GM10266 (cell line): Measurements from ENCODE around the gene CNTNAP2.

Experiments used
- DNase-seq: peaks from one replicate; pipeline ENCODE4 v3.0.0; 2012; ENCODE audit errors: extremely low spot score
- CTCF ChIP-seq: IDR thresholded peaks from 2 replicates; pipeline ENCODE4 v1.5.1; 2012; ENCODE audit warnings: mild to moderate bottlenecking, low read depth; ENCODE audit not compliant: control insufficient read depth, insufficient read depth; ENCODE audit errors: missing control alignments

CNTNAP2 gene

GRCh38 chr7:148394582-148394981 is 2278.0 kb downstream of the CNTNAP2 start:
- no peak for DNase-seq
- TF ChIP-seq CTCF = no peak

GRCh38 chr7:148395352-148395811 is 2278.8 kb downstream of the CNTNAP2 start:
- TF ChIP-seq CTCF = no peak
- DNase-seq = no peak

- DNase-seq = no peak
- no peak for TF ChIP-seq CTCF
Measured at GRCh38 chr7:148395990-148396716, 2279.6 kb downstream of the CNTNAP2 start.

- TF ChIP-seq CTCF = no peak
- no peak for DNase-seq
Measured at GRCh38 chr7:148397056-148397455, 2280.5 kb downstream of the CNTNAP2 start.

- no peak for TF ChIP-seq CTCF
- DNase-seq = no peak
Measured at GRCh38 chr7:148397551-148397950, 2280.9 kb downstream of the CNTNAP2 start.

GRCh38 chr7:148397985-148398384 is 2281.4 kb downstream of the CNTNAP2 start:
- TF ChIP-seq CTCF = no peak
- no peak for DNase-seq

GRCh38 chr7:148398844-148399365 is 2282.3 kb downstream of the CNTNAP2 start:
- TF ChIP-seq CTCF = no peak
- DNase-seq = no peak
